D721Med (cell line): ENCODE data around the gene AADACL4.

Experiments
- DNase-seq: peaks from one replicate; pipeline ENCODE4 v3.0.0; 2011; ENCODE audit warnings: low spot score; ENCODE audit not compliant: insufficient read length
- FAIRE-seq: peaks from 2 replicates; lab custom pipeline; 2011; peaks lifted over from hg19 to GRCh38; lab: Jason Lieb, UNC
- CTCF ChIP-seq: IDR thresholded peaks from 2 replicates; pipeline ENCODE4 v1.5.1; 2012; ENCODE audit warnings: mild to moderate bottlenecking, control low read depth; ENCODE audit not compliant: insufficient read depth; ENCODE audit errors: missing control alignments

The AADACL4 gene

GRCh38 chr1:12658531-12659453 is 14.9 kb downstream of the AADACL4 start:
- peak; percentile 48 for DNase-seq
- no peak for FAIRE-seq
- peak; percentile 90 for TF ChIP-seq CTCF

- TF ChIP-seq CTCF = no peak
- no peak for DNase-seq
- no peak for FAIRE-seq
Observed at GRCh38 chr1:12661606-12662219, 17.8 kb downstream of the AADACL4 start.

- no peak for TF ChIP-seq CTCF
- FAIRE-seq (no peak), DNase-seq (no peak)
Observed at GRCh38 chr1:12662556-12662955, 18.7 kb downstream of the AADACL4 start.

GRCh38 chr1:12665511-12665910 is 21.6 kb downstream of the AADACL4 start:
- DNase-seq (no peak), FAIRE-seq (no peak)
- no peak for TF ChIP-seq CTCF

- DNase-seq (no peak), FAIRE-seq (no peak)
- no peak for TF ChIP-seq CTCF
Observed at GRCh38 chr1:12666141-12666735, 22.4 kb downstream of the AADACL4 start.

- TF ChIP-seq CTCF = no peak
- FAIRE-seq (no peak), DNase-seq (no peak)
Observed at GRCh38 chr1:12669529-12670068, 25.7 kb downstream of the AADACL4 start.
